ENCODE measurements around the gene EDEM3. TPM values are rescaled to one million over a fixed set of nuclear protein-coding genes. Genes with fewer than 3 reads are reported as not detected.

EDEM3 gene
- total and polyA plus RNA-seq, 4 donors: 11.7 to 53.8 (median 23.7) TPM

DNA sequence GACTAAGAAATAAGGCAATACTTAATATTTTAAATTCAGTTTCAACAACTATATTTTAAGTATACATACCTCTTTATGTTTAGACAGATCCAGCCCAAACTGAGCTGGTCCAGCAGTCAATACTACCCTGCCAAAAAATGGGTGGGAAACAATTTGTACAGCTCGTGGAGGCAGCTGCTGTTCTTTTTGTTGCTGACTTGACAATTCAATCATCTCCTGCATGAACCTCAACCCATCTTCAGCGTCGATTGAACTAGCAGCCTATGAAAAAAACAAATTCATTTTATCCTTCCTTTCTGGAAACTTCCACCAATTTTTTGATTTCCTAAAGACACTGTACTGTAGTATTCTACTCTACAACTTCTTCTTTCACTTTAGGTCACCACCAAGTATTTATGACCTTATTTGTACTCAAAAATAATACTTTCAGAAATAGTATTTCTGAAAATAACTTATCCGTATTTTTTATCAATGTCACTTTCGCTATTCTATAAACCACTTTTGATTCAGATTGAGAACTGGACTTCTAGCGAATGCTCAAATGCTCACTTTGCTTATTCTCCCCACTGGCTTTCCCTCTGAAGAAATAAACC is 46.5 kb downstream of the EDEM3 start (continued):
- TF ChIP-seq EGR1 (IDR thresholded peaks at IDR 0.05; ENCODE audit: low read depth in 2 of 2) (no peak), JUND (IDR thresholded peaks at IDR 0.05) (no peak)

DNA sequence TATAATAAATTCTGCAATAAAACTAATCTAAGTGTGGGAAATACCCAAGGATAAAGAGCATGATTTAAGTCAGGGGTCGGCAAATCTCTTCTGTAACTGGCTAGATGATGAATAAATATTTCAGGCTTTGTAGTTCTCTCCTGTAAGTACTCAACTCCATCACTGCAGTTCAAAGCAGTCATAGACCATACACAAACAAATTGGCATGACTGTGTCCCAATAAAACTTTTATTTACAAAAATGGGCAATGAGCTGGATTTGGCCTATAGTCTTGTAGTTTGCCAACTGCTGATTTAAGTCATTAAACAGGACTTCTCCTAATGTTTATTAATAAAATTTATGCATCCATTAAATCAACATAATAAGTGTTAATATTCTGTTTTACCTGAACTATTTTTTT is 49.4 kb downstream of the EDEM3 start:
- no peaks in the 10 kb centered on the region for H3K27me3 ChIP-seq (ENCODE audit: control insufficient read depth in 4 of 4, insufficient read depth in 4 of 4, low read length in 3 of 4)
- H3K36me3 ChIP-seq (ENCODE audit: control insufficient read depth in 4 of 4, insufficient read depth in 3 of 4, low read depth in 1 of 4, low read length in 3 of 4): peaks cover 5 to 65% (median 44%) of the 10 kb centered on the region in 4 donors
- 95% methylated on average over 1 of the region's 1 CpG for WGBS
- no peaks in the 10 kb centered on the region for H3K9me3 ChIP-seq (ENCODE audit: control insufficient read depth in 4 of 4, low read length in 3 of 4)
- no peak overlapping the region for H3K4me3 ChIP-seq (ENCODE audit: low read depth in 1 of 3, low read length in 3 of 3)
- no peak for DNase-seq (ENCODE audit: low spot score)
- TF ChIP-seq HNF4A (conservative IDR thresholded peaks at IDR 0.05) (no peak), FOXA1 (IDR thresholded peaks at IDR 0.05) (no peak), RAD21 (IDR thresholded peaks at IDR 0.05) (no peak), EGR1 (IDR thresholded peaks at IDR 0.05; ENCODE audit: low read depth in 2 of 2) (no peak), SP1 (IDR thresholded peaks at IDR 0.05) (no peak)
- peaks cover 0 to 3% (median 0%) of the 10 kb centered on the region in 4 donors for H3K4me1 ChIP-seq (ENCODE audit: control insufficient read depth in 4 of 4, insufficient read depth in 4 of 4, low read length in 3 of 4)
- no peak overlapping the region for H3K9ac ChIP-seq (ENCODE audit: low read depth in 1 of 2, low read length in 2 of 2)
- no peak overlapping the region for H3K27ac ChIP-seq (ENCODE audit: low read depth in 1 of 2, low read length in 2 of 2)

DNA sequence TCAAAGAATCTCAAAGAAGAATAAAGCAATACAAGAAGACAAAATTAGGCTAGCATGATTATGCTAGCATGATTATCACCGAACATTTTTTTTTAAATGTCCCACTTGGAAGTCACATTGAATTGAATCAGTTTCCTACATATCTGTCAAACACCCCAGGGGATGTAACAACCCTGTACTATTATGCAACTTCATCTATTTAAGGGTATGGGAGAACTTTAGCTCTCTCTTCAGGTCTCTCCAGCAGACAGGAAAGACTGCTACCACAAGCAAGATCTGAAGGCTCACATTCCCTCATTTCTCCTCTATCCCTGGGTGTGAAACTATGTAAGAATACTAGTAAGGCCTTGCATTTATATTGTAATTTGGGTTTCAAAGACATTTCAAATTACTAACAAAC is 52.8 kb downstream of the EDEM3 start:
- no peak for DNase-seq (ENCODE audit: low spot score)
- TF ChIP-seq NR2F2 (IDR thresholded peaks at IDR 0.05): no peak
- TF ChIP-seq SP1 (IDR thresholded peaks at IDR 0.05): no peak
- TF ChIP-seq HNF4A (conservative IDR thresholded peaks at IDR 0.05): no peak
- no peak for TF ChIP-seq EGR1 (IDR thresholded peaks at IDR 0.05; ENCODE audit: low read depth in 2 of 2)
- no peak for TF ChIP-seq RAD21 (IDR thresholded peaks at IDR 0.05)
- TF ChIP-seq, protein P1, sequence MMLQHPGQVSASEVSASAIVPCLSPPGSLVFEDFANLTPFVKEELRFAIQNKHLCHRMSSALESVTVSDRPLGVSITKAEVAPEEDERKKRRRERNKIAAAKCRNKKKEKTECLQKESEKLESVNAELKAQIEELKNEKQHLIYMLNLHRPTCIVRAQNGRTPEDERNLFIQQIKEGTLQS (IDR thresholded peaks at IDR 0.05): no peak
- no peak for TF ChIP-seq FOXA2 (IDR thresholded peaks at IDR 0.05)
- TF ChIP-seq TAF1 (conservative IDR thresholded peaks at IDR 0.05): no peak
- TF ChIP-seq YY1 (IDR thresholded peaks at IDR 0.05): no peak
- no peak for TF ChIP-seq FOXA1 (IDR thresholded peaks at IDR 0.05)
- TF ChIP-seq, protein P2, sequence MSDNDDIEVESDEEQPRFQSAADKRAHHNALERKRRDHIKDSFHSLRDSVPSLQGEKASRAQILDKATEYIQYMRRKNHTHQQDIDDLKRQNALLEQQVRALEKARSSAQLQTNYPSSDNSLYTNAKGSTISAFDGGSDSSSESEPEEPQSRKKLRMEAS (IDR thresholded peaks at IDR 0.05): no peak
- TF ChIP-seq GABPA (IDR thresholded peaks at IDR 0.05 in 1 of 2, conservative IDR thresholded peaks at IDR 0.05 in 1 of 2): no peak
- no peak for TF ChIP-seq RXRA (IDR thresholded peaks at IDR 0.05)
- TF ChIP-seq, protein P3, sequence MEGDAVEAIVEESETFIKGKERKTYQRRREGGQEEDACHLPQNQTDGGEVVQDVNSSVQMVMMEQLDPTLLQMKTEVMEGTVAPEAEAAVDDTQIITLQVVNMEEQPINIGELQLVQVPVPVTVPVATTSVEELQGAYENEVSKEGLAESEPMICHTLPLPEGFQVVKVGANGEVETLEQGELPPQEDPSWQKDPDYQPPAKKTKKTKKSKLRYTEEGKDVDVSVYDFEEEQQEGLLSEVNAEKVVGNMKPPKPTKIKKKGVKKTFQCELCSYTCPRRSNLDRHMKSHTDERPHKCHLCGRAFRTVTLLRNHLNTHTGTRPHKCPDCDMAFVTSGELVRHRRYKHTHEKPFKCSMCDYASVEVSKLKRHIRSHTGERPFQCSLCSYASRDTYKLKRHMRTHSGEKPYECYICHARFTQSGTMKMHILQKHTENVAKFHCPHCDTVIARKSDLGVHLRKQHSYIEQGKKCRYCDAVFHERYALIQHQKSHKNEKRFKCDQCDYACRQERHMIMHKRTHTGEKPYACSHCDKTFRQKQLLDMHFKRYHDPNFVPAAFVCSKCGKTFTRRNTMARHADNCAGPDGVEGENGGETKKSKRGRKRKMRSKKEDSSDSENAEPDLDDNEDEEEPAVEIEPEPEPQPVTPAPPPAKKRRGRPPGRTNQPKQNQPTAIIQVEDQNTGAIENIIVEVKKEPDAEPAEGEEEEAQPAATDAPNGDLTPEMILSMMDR (IDR thresholded peaks at IDR 0.05; ENCODE audit: low read depth, low read length, missing input control): no peak
- Histone ChIP-seq H3K4me3 (ENCODE audit: low read depth in 1 of 3, low read length in 3 of 3) (no peak overlapping the region), H3K36me3 (ENCODE audit: control insufficient read depth in 4 of 4, insufficient read depth in 3 of 4, low read depth in 1 of 4, low read length in 3 of 4) (peaks cover 3 to 53% (median 28%) of the 10 kb centered on the region in 4 donors), H3K9ac (ENCODE audit: low read depth in 1 of 2, low read length in 2 of 2) (no peak overlapping the region), H3K4me1 (ENCODE audit: control insufficient read depth in 4 of 4, insufficient read depth in 4 of 4, low read length in 3 of 4) (no peaks in the 10 kb centered on the region), H3K27me3 (ENCODE audit: control insufficient read depth in 4 of 4, insufficient read depth in 4 of 4, low read length in 3 of 4) (no peaks in the 10 kb centered on the region), H3K9me3 (ENCODE audit: control insufficient read depth in 4 of 4, low read length in 3 of 4) (no peaks in the 10 kb centered on the region), H3K27ac (ENCODE audit: low read depth in 1 of 2, low read length in 2 of 2) (no peak overlapping the region)
- WGBS: 90% methylated on average over 1 of the region's 1 CpG

DNA sequence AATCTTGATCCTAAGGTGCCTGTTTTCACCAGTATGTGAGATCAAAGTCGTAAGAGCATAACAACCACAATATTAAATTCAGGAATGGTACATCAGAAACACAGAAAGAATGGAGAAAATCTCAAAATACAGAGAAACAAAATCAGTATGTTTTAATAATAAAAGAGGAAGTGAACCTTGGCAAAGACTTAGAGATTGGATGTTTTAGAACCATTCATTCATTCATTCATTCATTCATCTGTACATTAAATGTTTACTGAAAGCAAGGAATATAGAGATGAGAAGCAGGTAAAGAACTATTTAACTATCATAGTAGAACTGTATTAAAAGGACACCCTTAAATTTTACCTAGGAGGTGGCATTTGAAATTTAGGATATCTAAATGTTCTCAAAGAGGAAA is 55.7 kb downstream of the EDEM3 start:
- H3K9me3 ChIP-seq (ENCODE audit: control insufficient read depth in 4 of 4, low read length in 3 of 4): no peaks in the 10 kb centered on the region
- TF ChIP-seq, protein P3 (IDR thresholded peaks at IDR 0.05; ENCODE audit: low read depth, low read length, missing input control): no peak
- TF ChIP-seq GABPA (IDR thresholded peaks at IDR 0.05 in 1 of 2, conservative IDR thresholded peaks at IDR 0.05 in 1 of 2): no peak
- no peak for TF ChIP-seq FOXA2 (IDR thresholded peaks at IDR 0.05)
- no peak for TF ChIP-seq HNF4A (conservative IDR thresholded peaks at IDR 0.05)
- 93% methylated on average over 1 of the region's 1 CpG for WGBS
- no peaks in the 10 kb centered on the region for H3K27me3 ChIP-seq (ENCODE audit: control insufficient read depth in 4 of 4, insufficient read depth in 4 of 4, low read length in 3 of 4)
- H3K9ac ChIP-seq (ENCODE audit: low read depth in 1 of 2, low read length in 2 of 2): no peak overlapping the region
- H3K4me3 ChIP-seq (ENCODE audit: low read depth in 1 of 3, low read length in 3 of 3): no peak overlapping the region
- H3K4me1 ChIP-seq (ENCODE audit: control insufficient read depth in 4 of 4, insufficient read depth in 4 of 4, low read length in 3 of 4): no peaks in the 10 kb centered on the region
- H3K27ac ChIP-seq (ENCODE audit: low read depth in 1 of 2, low read length in 2 of 2): no peak overlapping the region
- no peak for DNase-seq (ENCODE audit: low spot score)
- H3K36me3 ChIP-seq (ENCODE audit: control insufficient read depth in 4 of 4, insufficient read depth in 3 of 4, low read depth in 1 of 4, low read length in 3 of 4): peaks cover 3 to 49% (median 26%) of the 10 kb centered on the region in 4 donors

Measured in liver (tissue), 9 donors.